Measurements from ENCODE around the gene OFD1.

GRCh38 chrX:13702111-13702789 is 32.3 kb upstream of the OFD1 start:
- TF ChIP-seq POLR2A (IDR thresholded peaks at IDR 0.05; ENCODE audit: low read length): no peak
- TF ChIP-seq GATA1 (IDR thresholded peaks at IDR 0.05; ENCODE audit: low read depth, low read length): no peak

All from erythroblast (primary cell).